Stimulated activated CD8-positive, alpha-beta memory T cell treated with anti-CD3 and anti-CD28 coated beads, Interleukin-15, amount 100 ng/mL, for 48 hours (primary cell): ENCODE data around the gene PVALB.

Experiments
- DNase-seq, 2 donors: peaks; one replicate each; pipeline ENCODE4 v3.0.0-alpha.2; 2020; ENCODE audit warnings: low read depth in 2 of 2

The PVALB gene

DNA sequence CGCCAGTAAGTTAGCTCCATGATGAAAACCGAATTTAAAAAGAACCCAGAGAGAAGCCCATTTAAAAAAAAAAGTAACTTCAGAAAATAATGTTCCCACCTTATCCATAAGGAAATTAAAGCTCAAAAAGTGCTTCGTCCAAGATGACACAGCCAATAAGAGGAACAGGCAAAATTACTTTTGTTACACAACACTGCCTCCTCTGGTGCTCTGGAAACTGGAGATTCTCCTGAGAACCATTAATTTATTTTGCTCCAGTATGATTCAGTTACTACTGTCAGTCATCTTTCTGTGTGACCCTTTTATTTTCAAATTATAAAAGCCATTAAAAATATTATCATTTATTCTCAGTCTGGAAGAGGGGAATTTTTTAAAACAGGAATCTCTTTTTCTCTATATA, 42.9 kb downstream of the PVALB start:
- no peak for DNase-seq

GRCh38 chr22:36772451-36772850, 44.4 kb downstream of the PVALB start:
- no peak for DNase-seq

- no peak for DNase-seq
Observed at GRCh38 chr22:36771356-36772063, 45.3 kb downstream of the PVALB start.

GRCh38 chr22:36770513-36771231, 46.2 kb downstream of the PVALB start:
- no peak for DNase-seq

DNA sequence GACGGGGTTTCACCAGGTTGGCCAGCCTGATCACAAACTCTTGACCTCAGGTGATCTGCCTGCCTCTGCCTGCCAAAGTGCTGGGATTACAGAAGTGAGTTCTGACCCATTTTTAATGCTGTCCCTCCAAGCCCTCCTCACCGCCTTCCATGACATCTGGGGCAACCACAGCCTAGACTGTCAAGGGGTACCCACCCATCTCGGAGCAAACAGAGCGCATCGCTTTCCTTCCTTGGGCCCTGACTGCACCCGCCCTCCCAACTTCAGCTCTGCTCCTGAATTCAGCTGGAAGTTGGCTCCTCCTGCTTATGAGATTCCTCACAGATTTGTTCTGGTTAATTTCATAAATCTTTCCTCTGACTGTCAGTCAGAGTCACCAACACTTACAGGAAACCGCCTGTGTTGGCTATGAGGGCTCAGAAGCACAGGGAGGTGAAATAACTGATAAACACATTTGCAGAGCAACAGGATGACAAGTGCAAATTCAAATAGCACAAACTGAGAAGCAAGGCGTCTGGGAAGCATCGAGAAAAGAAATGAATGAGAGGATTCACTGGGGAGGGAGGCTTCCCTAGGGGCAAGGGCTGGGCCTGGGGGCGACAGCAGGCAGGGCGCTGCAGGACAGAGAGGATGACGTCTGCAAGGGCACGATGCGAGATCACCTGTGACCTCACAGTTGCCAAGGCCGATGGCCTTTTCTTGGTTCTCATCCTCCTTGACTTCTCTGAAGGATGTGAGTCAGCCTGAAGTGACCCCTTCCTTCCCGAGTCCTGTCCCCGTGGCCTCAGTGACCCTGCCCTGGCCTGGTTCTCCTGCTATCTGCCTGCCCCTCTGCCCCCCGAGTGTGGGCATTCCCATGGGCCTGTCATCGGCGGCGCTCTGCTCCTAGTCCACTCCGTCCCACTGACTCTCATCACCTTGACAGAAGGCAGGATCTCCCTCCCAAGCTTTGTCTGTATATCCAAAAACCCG, 47.0 kb downstream of the PVALB start:
- no peak for DNase-seq

- no peak for DNase-seq
Observed at GRCh38 chr22:36768616-36769015, 48.2 kb downstream of the PVALB start.

DNA sequence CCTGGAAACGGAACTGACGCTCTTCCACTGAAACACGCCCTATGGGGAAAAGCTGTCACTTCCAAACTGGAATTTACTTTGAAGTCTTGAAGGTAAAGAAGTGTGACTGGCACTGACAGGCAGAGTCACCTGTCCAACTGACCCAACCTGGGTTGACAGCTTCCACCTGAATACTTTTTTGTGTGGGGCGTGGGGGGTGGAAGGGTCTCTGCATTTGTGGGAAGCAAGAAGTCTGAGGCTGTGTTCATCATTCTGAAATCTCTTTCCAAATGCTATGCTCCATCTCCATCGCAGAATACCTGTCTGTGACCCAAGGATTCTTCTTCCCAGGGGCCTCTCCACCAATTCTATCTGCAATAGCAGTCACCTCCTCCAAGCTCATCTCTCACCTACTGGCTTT, 48.7 kb downstream of the PVALB start:
- no peak for DNase-seq

DNA sequence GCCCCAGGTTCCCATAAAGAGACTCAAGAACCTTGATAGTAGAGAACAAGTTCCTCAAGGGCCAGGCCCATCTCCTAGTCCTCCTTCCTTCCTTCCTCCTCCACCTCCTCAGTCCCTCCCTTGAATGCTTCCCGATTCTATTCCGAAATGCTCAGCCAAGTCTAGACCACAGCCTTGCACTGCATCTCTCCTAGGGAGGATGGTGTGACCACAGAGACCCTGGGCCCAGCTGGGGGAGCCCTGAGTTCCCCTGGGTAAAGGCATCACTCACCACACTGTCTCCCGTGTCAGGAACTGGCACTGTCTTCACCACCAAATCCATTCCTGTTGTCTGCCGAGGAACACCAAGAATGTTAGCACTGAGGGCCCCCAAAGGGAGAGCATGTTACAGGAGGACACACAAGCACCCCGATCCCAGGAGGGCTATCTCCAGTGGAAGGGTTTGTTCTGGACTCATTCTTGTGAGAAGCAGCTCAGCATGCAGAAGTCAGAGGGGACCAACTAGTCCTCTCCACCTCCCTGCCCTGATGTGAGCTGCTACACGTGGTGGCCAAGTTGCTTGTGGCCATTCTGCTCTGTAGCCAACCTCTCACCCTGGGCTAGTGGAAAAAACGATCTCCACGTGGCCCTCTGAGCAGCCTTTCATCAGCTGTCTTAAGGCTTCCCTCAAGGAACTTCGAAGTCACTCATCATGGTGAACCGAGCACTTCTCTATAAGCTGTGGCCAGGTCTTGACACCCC, 49.6 kb downstream of the PVALB start:
- DNase-seq = no peak

DNA sequence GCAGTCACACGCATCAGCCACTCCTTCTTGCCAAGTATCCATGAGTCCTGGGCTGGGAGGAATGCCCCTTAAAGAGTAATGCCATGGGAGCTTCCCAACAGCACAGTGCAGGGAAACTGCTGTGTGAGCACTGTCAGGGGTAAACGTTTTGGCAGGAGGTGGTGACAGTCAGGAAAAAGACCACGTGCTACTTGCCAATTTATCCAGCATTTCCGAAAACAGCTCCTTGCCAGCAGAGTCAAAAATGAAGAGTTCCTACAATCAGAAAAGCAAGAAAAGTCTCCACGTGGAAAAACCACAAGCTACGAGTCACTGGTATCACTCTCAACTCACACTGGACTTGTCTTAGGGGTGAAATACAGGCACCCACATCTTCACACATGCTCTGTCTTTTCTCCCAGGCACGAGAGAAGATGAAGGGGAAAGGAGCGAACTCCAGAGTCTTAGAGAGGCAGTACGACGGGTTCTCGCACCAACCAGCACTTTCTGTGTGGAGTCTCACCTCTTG, 50.8 kb downstream of the PVALB start:
- no peak for DNase-seq

GRCh38 chr22:36765131-36765942, 51.5 kb downstream of the PVALB start:
- no peak for DNase-seq

DNA sequence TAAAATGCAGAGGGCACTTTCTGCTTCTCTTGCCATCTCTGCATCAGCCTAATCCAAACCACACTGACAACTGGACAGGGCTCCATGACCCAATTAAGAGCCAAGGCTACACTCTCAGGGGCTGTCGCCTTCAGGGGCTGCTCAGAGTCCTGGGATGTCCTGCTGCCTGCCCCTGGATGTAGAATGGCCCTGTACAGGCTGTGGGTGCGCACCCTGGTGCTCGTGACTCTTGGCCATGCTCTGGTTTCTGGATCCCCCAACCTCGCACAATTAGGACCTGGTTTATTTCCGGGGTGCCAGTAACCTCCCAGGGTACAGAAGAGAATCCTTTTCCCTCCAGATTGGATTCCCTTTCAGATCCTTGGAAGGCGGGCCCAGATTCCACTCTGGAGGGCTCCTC, 52.2 kb downstream of the PVALB start:
- DNase-seq = no peak

- DNase-seq = no peak
Observed at GRCh38 chr22:36764060-36764459, 52.8 kb downstream of the PVALB start.

GRCh38 chr22:36763576-36763975, 53.3 kb downstream of the PVALB start:
- DNase-seq = no peak

DNA sequence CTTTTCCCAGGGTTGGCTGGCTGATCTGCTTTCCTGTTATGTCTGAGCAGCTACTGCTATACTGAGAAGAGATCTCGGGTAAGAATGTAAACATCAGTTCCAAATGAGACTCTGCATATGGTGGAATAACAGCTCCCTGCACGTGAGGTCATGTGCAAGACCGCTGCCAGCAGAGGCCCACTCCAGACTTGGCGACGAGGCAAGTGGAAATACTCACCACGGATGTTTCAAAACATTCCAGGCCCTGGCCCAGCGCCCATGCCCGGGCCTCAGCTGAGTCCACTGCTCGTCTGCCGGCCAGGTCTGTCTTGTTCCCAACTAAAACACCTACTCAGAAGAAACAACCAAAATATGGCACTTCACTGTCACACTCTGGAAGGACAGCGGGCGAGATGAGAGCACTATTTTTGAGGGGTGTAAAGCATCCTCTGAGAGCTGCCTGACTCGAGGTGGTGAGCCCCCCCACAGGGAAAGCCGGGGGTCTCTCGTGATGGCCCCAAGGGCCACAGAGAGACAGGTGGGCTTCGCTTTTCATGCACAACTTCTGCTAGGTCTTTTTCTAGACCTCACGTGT, 54.1 kb downstream of the PVALB start:
- DNase-seq = no peak

GRCh38 chr22:36761553-36762240, 55.1 kb downstream of the PVALB start:
- no peak for DNase-seq

DNA sequence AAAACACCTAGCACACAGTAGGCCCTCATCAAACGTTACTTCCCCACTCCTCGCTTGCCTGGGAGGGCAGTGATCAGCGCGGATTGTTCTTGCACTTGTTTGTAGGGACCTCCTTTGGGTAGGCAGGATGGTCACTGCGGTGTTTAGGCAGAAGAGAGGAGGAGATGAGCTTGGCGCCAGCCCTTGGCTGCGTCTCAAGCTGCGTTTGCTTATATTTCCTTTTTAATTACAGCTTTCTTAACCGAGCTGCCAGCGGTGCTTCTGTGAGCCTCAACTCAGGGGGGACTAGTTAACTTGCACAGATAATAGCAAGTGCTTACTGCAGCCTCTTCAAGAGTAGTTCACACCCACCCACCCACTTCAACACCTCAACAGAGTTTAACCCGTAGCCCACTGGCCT, 56.0 kb downstream of the PVALB start:
- no peak for DNase-seq

DNA sequence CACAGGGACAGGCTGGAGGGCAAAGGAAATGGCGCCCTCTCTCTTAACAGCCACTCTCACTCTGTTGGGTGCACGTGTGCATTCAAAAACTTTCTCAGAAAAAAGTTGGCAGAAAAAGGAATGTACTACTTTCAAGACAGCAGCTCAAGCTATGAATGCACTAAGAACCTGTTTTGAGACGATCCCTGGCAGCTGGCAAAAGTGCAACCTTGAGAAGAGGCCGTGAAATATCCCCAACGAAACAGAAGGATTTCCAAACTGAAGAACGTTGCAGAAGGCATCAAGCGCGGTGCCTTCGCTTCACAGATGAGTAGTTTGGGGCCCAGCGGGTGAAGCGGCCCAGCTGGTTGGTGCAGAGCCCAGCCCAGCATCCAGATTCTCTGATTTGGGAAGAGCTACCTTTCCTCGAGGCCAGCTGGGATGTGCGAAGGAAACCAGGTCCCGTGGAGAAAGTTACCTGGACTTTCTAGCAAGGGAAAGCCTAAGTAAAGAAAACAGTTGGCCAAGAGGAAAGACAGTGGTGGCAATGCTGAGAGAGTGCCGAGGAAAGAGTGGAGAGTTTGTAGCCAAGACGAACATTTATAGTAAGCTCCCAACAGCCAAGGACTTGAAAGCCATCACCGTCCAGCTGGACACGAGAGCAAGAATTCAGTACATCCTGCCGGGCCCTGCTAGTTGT, 57.2 kb downstream of the PVALB start:
- DNase-seq = no peak

DNA sequence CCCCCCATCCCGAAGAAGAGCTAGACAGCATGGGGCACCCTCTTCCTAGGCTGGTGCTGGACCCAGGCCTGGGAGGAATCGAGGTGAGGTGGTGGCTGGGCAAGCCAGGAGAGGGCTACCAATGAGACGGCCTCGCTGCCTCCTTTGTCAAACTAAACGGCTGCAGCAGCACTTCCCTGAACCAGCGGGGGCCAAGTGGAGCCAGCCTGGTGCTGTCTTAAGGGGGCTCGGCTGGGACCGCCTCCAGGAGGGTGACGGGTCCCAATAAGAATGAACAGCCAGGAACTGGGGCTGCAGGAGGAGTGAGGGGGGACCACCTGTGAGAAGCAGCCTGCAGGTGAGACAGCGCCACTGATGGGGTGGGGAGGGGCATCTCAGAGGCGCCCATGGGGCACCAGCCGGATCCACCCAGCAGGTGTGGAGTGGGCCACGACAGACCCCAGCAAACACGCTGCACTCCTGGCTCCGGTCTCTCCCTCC, 58.0 kb downstream of the PVALB start:
- no peak for DNase-seq

GRCh38 chr22:36757668-36758211, 59.1 kb downstream of the PVALB start:
- DNase-seq = peak; percentile 45 to 47
